ENCODE data around the gene CPS1. TPM values are rescaled to one million over a fixed set of nuclear protein-coding genes. Genes with fewer than 3 reads are reported as not detected.

Gene CPS1
- total RNA-seq, 2 experiments from 2014 or later: 2.6 to 3.2 TPM

GRCh38 chr2:210553373-210553772 is 3.0 kb upstream of the CPS1 start:
- ChIA-PET CTCF (no interaction called here), POLR2A (no interaction called here)
- intact Hi-C loops (cut with micrococcal nuclease): loop anchor here (5.0 kb wide), 1 partner anchor 504 kb away; no protein-coding TSS in a partner anchor
- Mint-ChIP-seq H3K27ac (no peak overlapping the region), H3K4me1 (ENCODE audit: low read depth) (no peaks in the 10 kb centered on the region), H3K36me3 (ENCODE audit: low read depth) (no peaks in the 10 kb centered on the region), H3K4me3 (no peak overlapping the region), H3K27me3 (peaks cover 2% of the 10 kb centered on the region), H3K9me3 (no peaks in the 10 kb centered on the region)
- DNase-seq (no peak), ATAC-seq (no peak)
- TF ChIP-seq, protein P1, sequence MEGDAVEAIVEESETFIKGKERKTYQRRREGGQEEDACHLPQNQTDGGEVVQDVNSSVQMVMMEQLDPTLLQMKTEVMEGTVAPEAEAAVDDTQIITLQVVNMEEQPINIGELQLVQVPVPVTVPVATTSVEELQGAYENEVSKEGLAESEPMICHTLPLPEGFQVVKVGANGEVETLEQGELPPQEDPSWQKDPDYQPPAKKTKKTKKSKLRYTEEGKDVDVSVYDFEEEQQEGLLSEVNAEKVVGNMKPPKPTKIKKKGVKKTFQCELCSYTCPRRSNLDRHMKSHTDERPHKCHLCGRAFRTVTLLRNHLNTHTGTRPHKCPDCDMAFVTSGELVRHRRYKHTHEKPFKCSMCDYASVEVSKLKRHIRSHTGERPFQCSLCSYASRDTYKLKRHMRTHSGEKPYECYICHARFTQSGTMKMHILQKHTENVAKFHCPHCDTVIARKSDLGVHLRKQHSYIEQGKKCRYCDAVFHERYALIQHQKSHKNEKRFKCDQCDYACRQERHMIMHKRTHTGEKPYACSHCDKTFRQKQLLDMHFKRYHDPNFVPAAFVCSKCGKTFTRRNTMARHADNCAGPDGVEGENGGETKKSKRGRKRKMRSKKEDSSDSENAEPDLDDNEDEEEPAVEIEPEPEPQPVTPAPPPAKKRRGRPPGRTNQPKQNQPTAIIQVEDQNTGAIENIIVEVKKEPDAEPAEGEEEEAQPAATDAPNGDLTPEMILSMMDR (IDR thresholded peaks at IDR 0.05): no peak

DNA sequence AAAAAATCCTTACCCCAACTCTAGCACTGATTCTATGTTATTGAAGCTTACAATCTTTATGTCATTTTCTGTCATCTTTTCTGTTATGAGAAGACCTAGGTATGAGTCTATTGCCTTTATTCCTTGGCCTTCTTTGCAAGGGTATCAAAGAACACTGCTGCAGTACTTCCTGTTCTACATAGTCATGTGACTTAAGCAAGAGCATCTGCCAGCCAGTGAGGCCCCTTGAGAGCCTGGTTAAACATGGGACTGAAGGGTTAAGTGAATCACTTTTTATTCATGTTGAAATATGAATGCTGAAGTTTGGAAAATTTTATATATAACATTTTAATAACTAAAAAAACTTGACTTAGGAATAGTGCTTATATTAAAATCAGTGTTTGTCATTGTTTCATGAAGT is 844 bp upstream of the CPS1 start:
- POLR2A ChIA-PET: interaction anchor here (0.6 kb wide), 1 partner anchor 180 kb away, joined by 3 read pairs; no protein-coding TSS in a partner anchor

DNA sequence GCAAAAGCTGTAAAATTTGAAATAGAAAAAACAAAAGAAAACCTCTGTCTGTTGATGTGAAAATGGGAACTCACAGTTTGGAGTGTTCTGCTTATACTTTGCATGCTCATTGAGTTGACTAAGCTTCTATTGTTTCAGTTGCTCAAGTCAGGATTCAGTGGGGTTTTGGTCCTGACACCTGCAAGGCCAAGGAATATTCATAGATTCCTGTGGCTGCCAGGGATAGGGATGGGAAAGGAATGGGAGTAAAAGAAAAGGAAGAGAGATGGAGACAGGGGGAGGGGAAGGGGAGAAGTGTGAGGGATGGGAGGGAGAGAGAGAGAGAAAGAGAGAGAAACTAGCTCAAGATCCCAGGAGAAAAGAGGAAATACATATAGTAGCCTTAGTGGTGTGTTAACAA is 1.3 kb downstream of the CPS1 start:
- H3K36me3 Mint-ChIP-seq (ENCODE audit: low read depth): no peaks in the 10 kb centered on the region
- H3K27ac Mint-ChIP-seq: no peak overlapping the region
- intact Hi-C loops (cut with micrococcal nuclease): no loop called here
- ChIA-PET CTCF (interaction anchor here (1.7 kb wide), 1 partner anchor 55 kb away, joined by 7 read pairs; no protein-coding TSS in a partner anchor), POLR2A (no interaction called here)
- no peak for DNase-seq
- H3K4me1 Mint-ChIP-seq (ENCODE audit: low read depth): no peaks in the 10 kb centered on the region
- H3K9me3 Mint-ChIP-seq: no peaks in the 10 kb centered on the region
- H3K27me3 Mint-ChIP-seq: no peaks in the 10 kb centered on the region
- no peak overlapping the region for H3K4me3 Mint-ChIP-seq
- no peak for ATAC-seq
- TF ChIP-seq, protein P1 (IDR thresholded peaks at IDR 0.05): no peak

More for the DNA sequence above, 844 bp upstream of the CPS1 start:
- Mint-ChIP-seq H3K9me3 (no peaks in the 10 kb centered on the region), H3K27me3 (no peaks in the 10 kb centered on the region), H3K27ac (no peak overlapping the region), H3K4me3 (no peak overlapping the region), H3K36me3 (ENCODE audit: low read depth) (no peaks in the 10 kb centered on the region), H3K4me1 (ENCODE audit: low read depth) (no peaks in the 10 kb centered on the region)
- DNase-seq (no peak), ATAC-seq (no peak)
- intact Hi-C loops (cut with micrococcal nuclease): no loop called here
- CTCF ChIA-PET: no interaction called here
- TF ChIP-seq, protein P1 (IDR thresholded peaks at IDR 0.05): no peak

GRCh38 chr2:210558708-210559107 is 2.3 kb downstream of the CPS1 start:
- H3K27me3 Mint-ChIP-seq: no peaks in the 10 kb centered on the region
- no peaks in the 10 kb centered on the region for H3K9me3 Mint-ChIP-seq
- no peak overlapping the region for H3K4me3 Mint-ChIP-seq
- no peaks in the 10 kb centered on the region for H3K4me1 Mint-ChIP-seq (ENCODE audit: low read depth)
- POLR2A ChIA-PET: no interaction called here
- intact Hi-C loops (cut with micrococcal nuclease): no loop called here
- TF ChIP-seq, protein P1 (IDR thresholded peaks at IDR 0.05): no peak
- H3K27ac Mint-ChIP-seq: no peak overlapping the region
- no peaks in the 10 kb centered on the region for H3K36me3 Mint-ChIP-seq (ENCODE audit: low read depth)
- DNase-seq (no peak), ATAC-seq (no peak)
- CTCF ChIA-PET: no interaction called here

GRCh38 chr2:210559182-210559581 is 2.8 kb downstream of the CPS1 start:
- TF ChIP-seq, protein P1 (IDR thresholded peaks at IDR 0.05): no peak
- H3K27ac Mint-ChIP-seq: no peak overlapping the region
- H3K4me3 Mint-ChIP-seq: no peak overlapping the region
- CTCF ChIA-PET: no interaction called here
- POLR2A ChIA-PET: no interaction called here
- no peak for DNase-seq
- intact Hi-C loops (cut with micrococcal nuclease): no loop called here
- H3K9me3 Mint-ChIP-seq: no peaks in the 10 kb centered on the region
- H3K27me3 Mint-ChIP-seq: no peaks in the 10 kb centered on the region
- no peaks in the 10 kb centered on the region for H3K4me1 Mint-ChIP-seq (ENCODE audit: low read depth)
- ATAC-seq: no peak
- H3K36me3 Mint-ChIP-seq (ENCODE audit: low read depth): no peaks in the 10 kb centered on the region
